ENCODE results near the gene THAP5.

THAP5 gene

GRCh38 chr7:108598153-108598552 is 28.6 kb upstream of the THAP5 start:
- H3K4me2 ChIP-seq (ENCODE audit: low read length): no peak overlapping the region
- H3K4me3 ChIP-seq (ENCODE audit: low read depth, low read length): no peak overlapping the region
- no peaks in the 10 kb centered on the region for H3K4me1 ChIP-seq
- H3K9ac ChIP-seq: no peak overlapping the region
- no peak for TF ChIP-seq CTCF (IDR thresholded peaks at IDR 0.05)
- no peaks in the 10 kb centered on the region for H3K36me3 ChIP-seq (ENCODE audit: control insufficient read depth, insufficient read depth, low read length)
- H3K9me3 ChIP-seq (ENCODE audit: control insufficient read depth, low read length): no peaks in the 10 kb centered on the region
- no peak overlapping the region for H3K27ac ChIP-seq
- no peaks in the 10 kb centered on the region for H3K27me3 ChIP-seq (ENCODE audit: control insufficient read depth, insufficient read depth, low read length)
- no peak overlapping the region for H2AFZ ChIP-seq
- H3K79me2 ChIP-seq: no peaks in the 10 kb centered on the region

- Histone ChIP-seq H3K9ac (no peak overlapping the region), H3K79me2 (no peaks in the 10 kb centered on the region), H3K4me3 (ENCODE audit: low read depth, low read length) (no peak overlapping the region), H3K4me2 (ENCODE audit: low read length) (no peak overlapping the region), H3K36me3 (ENCODE audit: control insufficient read depth, insufficient read depth, low read length) (no peaks in the 10 kb centered on the region), H3K9me3 (ENCODE audit: control insufficient read depth, low read length) (no peaks in the 10 kb centered on the region), H2AFZ (no peak overlapping the region), H3K27ac (no peak overlapping the region), H3K4me1 (no peaks in the 10 kb centered on the region), H3K27me3 (ENCODE audit: control insufficient read depth, insufficient read depth, low read length) (no peaks in the 10 kb centered on the region)
- no peak for TF ChIP-seq CTCF (IDR thresholded peaks at IDR 0.05)
Observed at GRCh38 chr7:108596560-108596959, 27.1 kb upstream of the THAP5 start.

- H3K9ac ChIP-seq: no peak overlapping the region
- H3K27ac ChIP-seq: no peak overlapping the region
- no peaks in the 10 kb centered on the region for H3K27me3 ChIP-seq (ENCODE audit: control insufficient read depth, insufficient read depth, low read length)
Observed at GRCh38 chr7:108592646-108593201, 23.2 kb upstream of the THAP5 start.

GRCh38 chr7:108590606-108591005 is 21.1 kb upstream of the THAP5 start:
- Histone ChIP-seq H3K27ac (no peak overlapping the region), H3K4me2 (ENCODE audit: low read length) (no peak overlapping the region), H3K9me3 (ENCODE audit: control insufficient read depth, low read length) (no peaks in the 10 kb centered on the region), H3K9ac (no peak overlapping the region), H3K4me1 (no peaks in the 10 kb centered on the region), H3K4me3 (ENCODE audit: low read depth, low read length) (no peak overlapping the region), H3K79me2 (no peaks in the 10 kb centered on the region), H3K36me3 (ENCODE audit: control insufficient read depth, insufficient read depth, low read length) (no peaks in the 10 kb centered on the region), H2AFZ (no peak overlapping the region), H3K27me3 (ENCODE audit: control insufficient read depth, insufficient read depth, low read length) (no peaks in the 10 kb centered on the region)
- no peak for TF ChIP-seq CTCF (IDR thresholded peaks at IDR 0.05)

More at GRCh38 chr7:108592646-108593201, 23.2 kb upstream of the THAP5 start:
- Histone ChIP-seq H2AFZ (no peak overlapping the region), H3K9me3 (ENCODE audit: control insufficient read depth, low read length) (no peaks in the 10 kb centered on the region), H3K79me2 (no peaks in the 10 kb centered on the region), H3K4me3 (ENCODE audit: low read depth, low read length) (no peak overlapping the region), H3K4me2 (ENCODE audit: low read length) (no peak overlapping the region), H3K36me3 (ENCODE audit: control insufficient read depth, insufficient read depth, low read length) (no peaks in the 10 kb centered on the region), H3K4me1 (no peaks in the 10 kb centered on the region)
- no peak for TF ChIP-seq CTCF (IDR thresholded peaks at IDR 0.05)

GRCh38 chr7:108589874-108590273 is 20.4 kb upstream of the THAP5 start:
- Histone ChIP-seq H3K36me3 (ENCODE audit: control insufficient read depth, insufficient read depth, low read length) (no peaks in the 10 kb centered on the region), H3K79me2 (no peaks in the 10 kb centered on the region), H3K9me3 (ENCODE audit: control insufficient read depth, low read length) (no peaks in the 10 kb centered on the region), H3K27me3 (ENCODE audit: control insufficient read depth, insufficient read depth, low read length) (no peaks in the 10 kb centered on the region), H3K4me3 (ENCODE audit: low read depth, low read length) (no peak overlapping the region), H3K9ac (no peak overlapping the region), H2AFZ (no peak overlapping the region), H3K27ac (no peak overlapping the region), H3K4me2 (ENCODE audit: low read length) (no peak overlapping the region), H3K4me1 (no peaks in the 10 kb centered on the region)
- no peak for TF ChIP-seq CTCF (IDR thresholded peaks at IDR 0.05)

Measured in parathyroid adenoma (tissue), 2 donors.